Lung (tissue), 12 donors: Measurements from ENCODE around the gene TLL1. TPM values are rescaled to one million over a fixed set of nuclear protein-coding genes. Genes with fewer than 3 reads are reported as not detected.

ENCODE experiments used
- ATAC-seq: fragments of 200-7000 bp; cut with Tn5 transposase; one replicate; pipeline ENCODE4 v1.9.1; 2020; ENCODE audit warnings: moderate number of reproducible peaks; ENCODE audit not compliant: insufficient read depth, low FRiP score
- DNase-seq, 3 donors: peaks; one replicate each; pipeline ENCODE4 v3.0.0-alpha.2; 2013 to 2017
- H3K27ac ChIP-seq, 2 donors: one replicate each; pipeline ENCODE4 v1.5.1; 2013; ENCODE audit warnings: mild to moderate bottlenecking in 2 of 2, moderate library complexity in 2 of 2, control low read depth in 1 of 2, inconsistent platforms in 1 of 2, low read depth in 1 of 2, low read length in 1 of 2
- H3K27me3 ChIP-seq, 3 donors: one replicate each; pipeline ENCODE4 v1.5.1; 2013; ENCODE audit warnings: low read length in 2 of 3; ENCODE audit not compliant: control insufficient read depth in 3 of 3, insufficient read depth in 3 of 3
- H3K36me3 ChIP-seq, 4 donors: one replicate each; pipeline ENCODE4 v1.5.1; 2013; ENCODE audit warnings: low read length in 4 of 4, mild to moderate bottlenecking in 1 of 4, moderate library complexity in 1 of 4; ENCODE audit not compliant: control insufficient read depth in 4 of 4, insufficient read depth in 4 of 4
- H3K4me1 ChIP-seq, 5 donors: one replicate each; pipeline ENCODE4 v1.5.1; 2013; ENCODE audit warnings: low read length in 5 of 5, mild to moderate bottlenecking in 2 of 5, moderate library complexity in 1 of 5; ENCODE audit not compliant: control insufficient read depth in 5 of 5, insufficient read depth in 5 of 5
- H3K4me3 ChIP-seq: one replicate; pipeline ENCODE4 v1.5.1; 2013; ENCODE audit warnings: mild to moderate bottlenecking, control low read depth, moderate library complexity
- H3K9ac ChIP-seq, 2 donors: one replicate each; pipeline ENCODE4 v1.5.1; 2013; ENCODE audit warnings: low read length in 2 of 2, control low read depth in 1 of 2; ENCODE audit not compliant: insufficient read depth in 1 of 2
- H3K9me3 ChIP-seq, 4 donors: one replicate each; pipeline ENCODE4 v1.5.1; 2013; ENCODE audit warnings: low read length in 3 of 4, mild to moderate bottlenecking in 1 of 4, moderate library complexity in 1 of 4; ENCODE audit not compliant: control insufficient read depth in 4 of 4, insufficient read depth in 3 of 4
- CTCF ChIP-seq: IDR thresholded peaks from 2 replicates; pipeline ENCODE4 v1.5.1; 2012; ENCODE audit warnings: mild to moderate bottlenecking; ENCODE audit errors: control extremely low read depth, extremely low read depth
- WGBS, 2 donors: extraction: QIAGEN DNeasy Blood & Tissue Kit; methylation state at CpG; one replicate each; pipeline ENCODE4 v1.1.7; 2013; 5-methylcytosine and 5-hydroxymethylcytosine counted together
- polyA plus RNA-seq, 2 donors: library from polyadenylated mRNA; stranded (reverse); fragments of 200-250 nt; gene quantifications; one replicate each; pipeline ENCODE4 v1.2.1, GENCODE V29; 2013
- total RNA-seq, 2 donors: library from RNA; depleted of rRNA in 1 of 2; stranded (reverse); fragments of >200 nt in 1 of 2; gene quantifications; one replicate each; pipeline ENCODE4 v1.2.1, GENCODE V29; 2014 to 2021
- donor health status: control.
- donor health status: control.
- donor health status: Bipolar disorder and iron deficiency.
- donor health status: healthy.
- donor health status: DM: yes; HTN: yes; CAD: no.

Gene TLL1
- total and polyA plus RNA-seq, 4 donors: 0.93 to 5.7 (median 1.9) TPM

GRCh38 chr4:165861363-165861762, 11.7 kb upstream of the TLL1 start:
- no peak overlapping the region for H3K27ac ChIP-seq
- peaks cover 0 to 2% (median 2%) of the 10 kb centered on the region in 3 donors for H3K27me3 ChIP-seq
- no peak for TF ChIP-seq CTCF
- no peaks in the 10 kb centered on the region for H3K9me3 ChIP-seq
- H3K36me3 ChIP-seq: no peaks in the 10 kb centered on the region
- ATAC-seq (no peak), DNase-seq (no peak)
- no peak overlapping the region for H3K4me3 ChIP-seq
- 91 to 94% methylated on average over 1 of the region's 1 CpG for WGBS, 2 donors
- no peaks in the 10 kb centered on the region for H3K4me1 ChIP-seq
- H3K9ac ChIP-seq: no peak overlapping the region

DNA sequence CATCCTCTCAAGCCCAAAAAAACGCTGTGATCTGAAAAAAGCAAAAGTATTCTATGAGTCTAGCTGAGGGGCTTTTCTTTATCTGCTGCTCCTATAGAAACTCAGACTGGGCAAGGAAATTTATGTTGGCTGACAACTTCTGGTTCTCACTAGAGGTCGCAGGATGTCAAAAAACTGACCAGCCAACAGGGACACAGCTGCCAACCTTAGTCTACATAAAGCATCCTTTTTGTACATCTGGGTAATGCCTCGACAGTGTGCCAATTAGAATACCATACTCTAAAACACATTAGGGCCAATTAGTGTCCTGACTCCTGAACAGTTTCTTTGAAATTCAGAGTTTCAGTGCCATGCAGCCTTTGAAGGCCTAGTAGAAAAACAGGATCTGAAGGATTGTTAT, 8.8 kb upstream of the TLL1 start:
- Histone ChIP-seq H3K27me3 (peaks cover 0 to 8% (median 6%) of the 10 kb centered on the region in 3 donors), H3K36me3 (no peaks in the 10 kb centered on the region), H3K9ac (no peak overlapping the region), H3K9me3 (no peaks in the 10 kb centered on the region), H3K27ac (no peak overlapping the region), H3K4me3 (no peak overlapping the region), H3K4me1 (no peaks in the 10 kb centered on the region)
- no peak for TF ChIP-seq CTCF
- WGBS, 2 donors: 54 to 63% methylated on average over 3 of the region's 3 CpGs
- ATAC-seq: no peak
- no peak for DNase-seq

DNA sequence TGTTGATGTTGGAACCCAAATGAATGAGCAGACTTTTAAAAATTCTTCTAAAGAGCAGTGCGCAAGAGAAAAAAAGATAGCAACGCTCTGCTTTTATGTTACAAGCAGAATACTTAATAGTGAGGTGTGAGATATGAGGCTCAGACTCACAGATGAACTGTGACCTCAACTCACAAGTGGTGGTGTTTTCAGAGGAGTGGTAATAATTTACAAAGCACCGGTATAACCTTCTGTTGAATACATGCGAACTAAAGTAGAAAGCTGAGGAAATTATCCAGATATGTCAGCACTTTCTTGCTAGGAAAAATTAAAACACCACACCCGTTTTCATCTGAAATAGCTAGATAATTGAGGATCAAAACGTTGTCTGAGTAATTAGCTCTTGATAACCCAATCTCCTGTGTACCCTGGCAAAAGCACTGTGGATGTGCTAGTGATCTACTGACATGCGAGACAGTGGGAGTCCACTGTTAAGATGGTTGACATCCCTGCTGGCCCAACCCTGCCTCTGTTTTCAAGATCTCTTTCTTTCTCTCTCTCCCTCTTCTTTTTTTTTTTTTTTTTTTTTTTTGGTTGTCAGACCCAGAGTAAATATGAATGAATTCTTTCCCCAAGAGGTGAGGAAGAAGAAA, 6.9 kb upstream of the TLL1 start:
- no peaks in the 10 kb centered on the region for H3K9me3 ChIP-seq
- H3K27me3 ChIP-seq: peaks cover 0 to 23% (median 17%) of the 10 kb centered on the region in 3 donors
- H3K27ac ChIP-seq: no peak overlapping the region
- H3K4me1 ChIP-seq: no peaks in the 10 kb centered on the region
- H3K9ac ChIP-seq: no peak overlapping the region
- H3K36me3 ChIP-seq: no peaks in the 10 kb centered on the region
- ATAC-seq: no peak
- no peak overlapping the region for H3K4me3 ChIP-seq
- no peak for DNase-seq
- 71 to 85% methylated on average over 7 of the region's 7 CpGs for WGBS, 2 donors
- TF ChIP-seq CTCF: no peak

GRCh38 chr4:165867961-165868360, 5.1 kb upstream of the TLL1 start:
- Histone ChIP-seq H3K36me3 (no peaks in the 10 kb centered on the region), H3K9ac (no peak overlapping the region), H3K9me3 (no peaks in the 10 kb centered on the region), H3K27me3 (peaks cover 0 to 37% (median 35%) of the 10 kb centered on the region in 3 donors), H3K4me1 (peaks cover 0 to 6% (median 0%) of the 10 kb centered on the region in 5 donors), H3K4me3 (no peak overlapping the region), H3K27ac (no peak overlapping the region)
- no peak for TF ChIP-seq CTCF
- no peak for DNase-seq
- no peak for ATAC-seq
